NCI-H748 treated with DMSO at 0.1 percent for 48 hours (cell line): ENCODE measurements around the gene IYD.

Experiments
- DNase-seq: peaks from one replicate; lab custom pipeline; 2025; lab: John Stamatoyannopoulos, UW

IYD gene

DNA sequence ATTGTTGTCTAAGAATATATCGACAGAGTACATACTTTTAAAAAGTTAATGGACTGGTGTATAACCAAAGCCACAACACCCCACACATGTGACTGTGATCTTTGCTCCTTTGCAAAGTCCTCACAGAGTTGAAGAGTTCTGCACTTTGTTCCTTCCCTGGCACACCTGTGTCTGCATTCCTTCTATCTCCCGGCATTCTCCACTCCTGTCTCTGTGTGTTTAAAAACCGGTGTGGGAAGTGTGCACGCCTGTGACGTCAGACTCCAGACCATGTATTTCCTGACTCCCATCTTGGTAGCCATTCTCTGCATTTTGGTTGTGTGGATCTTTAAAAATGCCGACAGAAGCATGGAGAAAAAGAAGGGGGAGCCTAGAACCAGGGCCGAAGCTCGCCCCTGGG lies at the start of gene IYD:
Gene IYD (plus strand): TSS at position 251 of the 400 bp plus-strand sequence. CDS start 20 bp downstream, at position 271.
- DNase-seq = no peak

- no peak for DNase-seq
Observed at GRCh38 chr6:150319924-150320323, 48.9 kb upstream of the IYD start.

GRCh38 chr6:150320442-150320841 lies 48.4 kb upstream of the IYD start:
- no peak for DNase-seq

GRCh38 chr6:150322466-150322871 lies 46.3 kb upstream of the IYD start:
- no peak for DNase-seq

- DNase-seq = no peak
Observed at GRCh38 chr6:150323205-150323604, 45.6 kb upstream of the IYD start.

DNA sequence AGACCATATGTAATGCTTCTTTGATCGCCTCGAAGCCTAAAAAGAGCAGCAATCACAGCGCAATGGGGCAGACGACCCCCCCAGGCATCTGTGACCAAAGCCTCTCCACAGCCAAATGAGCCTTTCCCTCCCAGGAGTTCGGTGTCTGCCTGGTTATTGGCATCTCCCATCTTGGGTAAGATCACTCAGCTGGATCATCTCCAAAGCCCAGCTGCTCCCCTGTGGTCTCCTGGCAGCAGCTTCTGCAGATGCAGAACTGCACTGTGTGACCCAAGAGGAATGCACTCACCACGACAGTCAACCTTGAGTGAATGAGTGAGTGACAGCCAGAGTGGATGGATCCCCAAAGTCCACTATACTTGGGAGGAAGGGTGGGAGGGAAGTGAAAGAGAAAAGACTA lies 44.8 kb upstream of the IYD start:
- DNase-seq = no peak

DNA sequence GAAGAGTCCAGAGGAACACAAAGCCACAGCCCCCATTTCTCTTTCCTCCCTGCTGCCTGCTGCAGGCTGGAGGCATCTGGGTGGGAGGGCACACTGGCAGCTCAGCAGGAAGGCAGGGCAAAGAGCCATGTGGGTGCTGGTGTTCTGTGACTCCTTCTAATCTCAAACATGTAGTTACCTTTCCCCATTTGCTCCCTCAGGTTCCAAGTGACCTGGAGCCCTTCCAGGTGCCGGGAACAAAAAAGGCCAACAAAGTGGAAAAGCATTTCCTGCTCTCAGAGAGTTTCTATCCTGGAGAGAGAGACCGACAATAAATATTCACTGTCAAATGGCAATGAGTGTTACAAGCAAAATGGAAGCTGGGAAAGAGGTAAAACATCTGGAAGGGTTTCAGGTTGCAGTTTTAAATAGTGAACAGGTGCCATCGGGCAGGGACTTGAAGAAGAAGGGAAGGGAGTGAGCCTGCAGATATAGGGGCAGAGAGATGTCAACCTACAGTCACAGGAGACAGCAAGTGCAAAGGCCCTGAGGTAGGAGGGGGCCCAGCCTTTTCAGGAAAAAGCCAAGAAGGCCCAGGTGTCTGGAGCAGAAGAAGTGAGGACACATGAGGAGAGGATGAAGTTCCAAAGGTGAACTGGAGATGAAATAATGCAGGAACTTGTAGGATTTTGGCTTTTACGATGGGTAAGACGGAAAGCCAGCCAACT lies 43.6 kb upstream of the IYD start:
- DNase-seq = no peak

GRCh38 chr6:150327117-150327774 lies 41.6 kb upstream of the IYD start:
- DNase-seq = no peak

- no peak for DNase-seq
Observed at GRCh38 chr6:150328744-150329405, 39.9 kb upstream of the IYD start.

DNA sequence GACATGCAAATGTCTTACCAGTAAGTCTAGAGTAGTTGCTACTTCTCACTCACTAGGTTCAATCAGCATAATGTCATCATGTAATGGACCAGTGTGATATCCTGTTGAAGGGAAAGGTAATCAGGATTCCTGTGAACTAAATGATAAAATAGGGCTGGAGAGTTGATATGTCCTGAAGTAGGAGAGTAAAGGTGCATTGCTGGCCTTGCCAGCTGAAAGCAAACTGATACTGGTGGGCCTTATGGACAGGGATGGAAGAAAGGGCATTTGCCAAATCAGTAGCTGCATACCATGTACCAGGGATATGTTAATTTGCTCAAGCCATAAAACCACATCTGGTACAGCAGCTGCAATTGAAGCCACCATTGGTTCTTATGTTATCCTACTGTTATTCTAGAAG lies 37.5 kb upstream of the IYD start:
- DNase-seq = no peak

- no peak for DNase-seq
Observed at GRCh38 chr6:150332939-150333584, 35.8 kb upstream of the IYD start.

DNA sequence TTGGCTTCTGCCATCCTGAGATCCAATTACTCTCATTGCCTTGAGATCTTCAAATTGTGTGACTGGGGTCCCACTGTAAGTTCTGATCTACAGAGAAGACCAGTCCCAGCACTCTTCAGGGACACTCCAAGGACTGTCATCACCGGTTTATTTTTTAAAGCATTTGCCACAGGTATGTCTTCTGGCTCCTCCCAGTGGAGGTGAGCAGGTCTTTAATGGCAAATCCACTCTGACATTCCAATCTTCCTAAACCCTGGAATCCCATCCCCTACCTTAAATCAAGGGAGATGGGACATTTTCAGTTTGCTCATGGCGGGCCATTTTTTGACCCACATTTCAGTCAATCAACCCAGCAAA lies 35.2 kb upstream of the IYD start:
- DNase-seq = no peak

- DNase-seq = peak; percentile 15
Observed at GRCh38 chr6:150334790-150335783, 33.7 kb upstream of the IYD start.

DNA sequence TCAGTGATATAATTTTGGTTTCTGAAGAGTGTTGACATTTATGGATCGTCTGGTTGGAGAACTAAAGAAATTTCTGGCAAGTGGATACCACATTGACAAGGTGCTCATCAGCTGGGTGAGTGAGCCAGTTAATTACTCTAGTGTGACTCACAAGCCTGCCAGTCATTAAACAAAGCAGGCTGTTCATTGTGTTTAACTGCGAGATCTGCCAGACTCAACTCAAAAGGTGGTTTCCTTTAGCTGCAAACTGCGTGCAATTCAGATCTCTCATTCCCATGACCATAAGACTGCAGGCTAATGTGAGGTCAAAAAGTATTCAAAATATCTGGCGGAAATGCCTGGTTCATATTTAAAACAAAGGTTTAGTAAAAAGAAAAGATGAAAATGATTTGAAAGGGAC lies 32.5 kb upstream of the IYD start:
- peak; percentile 8 for DNase-seq

- DNase-seq = no peak
Observed at GRCh38 chr6:150336708-150337107, 32.1 kb upstream of the IYD start.

DNA sequence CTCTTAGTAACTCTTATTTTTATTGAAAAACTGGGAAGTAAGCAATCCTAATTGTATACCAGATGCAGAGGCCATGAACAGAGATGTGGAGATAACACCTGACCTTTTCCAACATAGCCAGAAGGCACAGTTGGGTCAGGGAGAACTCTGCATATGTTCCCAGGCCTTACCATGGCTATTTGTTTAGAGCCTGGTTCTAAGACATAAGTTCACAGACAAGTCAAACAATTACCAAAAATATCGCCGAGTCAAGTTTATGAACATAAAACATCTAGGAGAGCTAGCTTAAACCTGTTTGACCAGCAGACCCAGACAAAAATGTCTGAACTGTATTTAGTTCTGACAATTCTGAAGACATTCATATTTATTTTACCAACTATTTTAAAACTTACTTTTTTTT lies 26.7 kb upstream of the IYD start:
- no peak for DNase-seq

- DNase-seq = no peak
Observed at GRCh38 chr6:150343434-150343833, 25.4 kb upstream of the IYD start.

- DNase-seq = no peak
Observed at GRCh38 chr6:150345781-150346180, 23.0 kb upstream of the IYD start.

- DNase-seq = no peak
Observed at GRCh38 chr6:150346346-150346745, 22.5 kb upstream of the IYD start.

DNA sequence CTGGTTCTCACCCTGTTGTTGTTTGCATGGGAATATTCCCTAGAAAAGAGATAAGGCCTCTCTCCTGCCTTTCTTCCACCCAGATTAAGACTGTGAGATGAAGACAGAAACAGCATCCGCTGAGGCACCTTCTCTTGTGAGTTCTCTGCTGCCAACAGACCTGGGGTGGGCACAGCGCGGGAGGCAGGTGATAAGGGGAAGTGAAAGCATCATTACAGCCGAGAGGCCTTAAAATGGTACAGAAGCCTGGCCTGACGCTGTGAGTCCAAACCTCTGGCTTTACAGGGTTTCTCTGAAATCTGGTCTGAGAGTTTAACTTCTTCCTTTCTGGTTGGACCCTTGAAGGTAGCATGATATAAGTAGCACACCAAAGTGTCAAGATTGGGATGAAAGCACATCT lies 21.0 kb upstream of the IYD start:
- no peak for DNase-seq

GRCh38 chr6:150349546-150349945 lies 19.3 kb upstream of the IYD start:
- DNase-seq = no peak
